GM18511 (cell line): Measurements from ENCODE around the gene SLC35F6.
A peak's percentile ranks its signal among the peaks of the same experiment; 100 is the strongest.
"Not testable (repeated sequence)": the region's sequence is repeated elsewhere in the genome, so short reads cannot be mapped to it uniquely, and the experiment has no call there.

ENCODE experiments used
- ATAC-seq: cut with Tn5 transposase; IDR thresholded peaks from one replicate; pipeline ENCODE4 v1.9.1; 2021; ENCODE audit warnings: mild to moderate bottlenecking, moderate library complexity; ENCODE audit not compliant: unreplicated experiment

Gene SLC35F6

GRCh38 chr2:26754972-26755670, 9.0 kb upstream of the SLC35F6 start:
- no peak for ATAC-seq

GRCh38 chr2:26756337-26756736, 7.7 kb upstream of the SLC35F6 start:
- ATAC-seq, result no peak

GRCh38 chr2:26757873-26758789, 6.0 kb upstream of the SLC35F6 start:
- ATAC-seq, result peak; percentile 74

- ATAC-seq, result no peak
These were observed 5.2 kb upstream of the SLC35F6 start for GRCh38 chr2:26758790-26759321.

GRCh38 chr2:26759845-26760244, 4.2 kb upstream of the SLC35F6 start:
- ATAC-seq, result no peak

GRCh38 chr2:26760991-26761390, 3.1 kb upstream of the SLC35F6 start:
- not testable (repeated sequence) for ATAC-seq

- no peak for ATAC-seq
These were observed 1.1 kb upstream of the SLC35F6 start for GRCh38 chr2:26763019-26763418.

GRCh38 chr2:26764906-26765305, 822 bp downstream of the SLC35F6 start:
- no peak for ATAC-seq

GRCh38 chr2:26765475-26766200, 1.6 kb downstream of the SLC35F6 start:
- ATAC-seq, result no peak

GRCh38 chr2:26767129-26767528, 3.0 kb downstream of the SLC35F6 start:
- ATAC-seq, result no peak

GRCh38 chr2:26767894-26768487, 3.9 kb downstream of the SLC35F6 start:
- ATAC-seq, result no peak

- ATAC-seq, result no peak
These were observed 4.6 kb downstream of the SLC35F6 start for GRCh38 chr2:26768759-26769088.

GRCh38 chr2:26769089-26769761, 5.1 kb downstream of the SLC35F6 start:
- ATAC-seq, result no peak

- ATAC-seq, result no peak
These were observed 7.0 kb downstream of the SLC35F6 start for GRCh38 chr2:26770986-26771586.

GRCh38 chr2:26772064-26773001, 8.2 kb downstream of the SLC35F6 start:
- no peak for ATAC-seq

- ATAC-seq, result no peak
These were observed 12.2 kb downstream of the SLC35F6 start for GRCh38 chr2:26776195-26776800.

GRCh38 chr2:26778098-26778497, 14.0 kb downstream of the SLC35F6 start:
- no peak for ATAC-seq

- ATAC-seq, result no peak
These were observed 14.4 kb downstream of the SLC35F6 start for GRCh38 chr2:26778507-26778906.
